Peyer's patch (tissue), 4 donors: ENCODE results near the gene NDUFAF8.

ENCODE experiments used
- CTCF ChIP-seq, 6 experiments: fragments of 450-650 bp in 4 of 6; fragments of 200-600 bp in 2 of 6; sonication (generic) in 1 of 6; IDR thresholded peaks; one replicate each; pipeline ENCODE4 v1.5.1; 2017 to 2019; ENCODE audit warnings: antibody characterized with exemption in 6 of 6, mild to moderate bottlenecking in 3 of 6, moderate library complexity in 1 of 6
- POLR2A ChIP-seq, 2 donors: fragments of 450-650 bp; IDR thresholded peaks; one replicate each; pipeline ENCODE4 v1.5.1; 2017; ENCODE audit warnings: antibody characterized with exemption in 2 of 2, mild to moderate bottlenecking in 2 of 2, moderate library complexity in 2 of 2

- no peak for TF ChIP-seq CTCF (IDR thresholded peaks at IDR 0.05)
- TF ChIP-seq POLR2A (IDR thresholded peaks at IDR 0.05): no peak
Measured at GRCh38 chr17:81251094-81251708, 12.1 kb downstream of the NDUFAF8 start.
